Panc1 (cell line): ENCODE results near the gene CNTLN. TPM values are rescaled to one million over a fixed set of nuclear protein-coding genes. Genes with fewer than 3 reads are reported as not detected.

Experiments
- ATAC-seq: fragments of 200-7000 bp; cut with Tn5 transposase; 2 replicates; pipeline ENCODE4 v1.9.1; 2020; ENCODE audit warnings: mild to moderate bottlenecking, moderate library complexity
- BruUV-seq: library from RNA; stranded (reverse); fragments of 400-500 nt; replicated peaks from 2 replicates; lab custom pipeline; 2021; lab: Mats Ljungman, UMichigan
- CTCF ChIA-PET: fragments of 300-600 bp; sonication (Branson Sonifier 250); formaldehyde crosslinking; loops from one replicate; lab custom pipeline; 2022; ENCODE audit warnings: antibody characterized with exemption; lab: Charles Lee
- POLR2A ChIA-PET: fragments of 300-600 bp; sonication (Branson Sonifier 250); formaldehyde crosslinking; loops from one replicate; lab custom pipeline; 2022; ENCODE audit warnings: antibody characterized with exemption; lab: Charles Lee
- DNase-seq: peaks from one replicate; pipeline ENCODE4 v3.0.0-alpha.2; 2010; ENCODE audit warnings: low read depth, low spot score
- H3K27ac ChIP-seq: 2 replicates; pipeline ENCODE4 v1.5.1; 2011; ENCODE audit warnings: mild to moderate bottlenecking, low read length, inconsistent platforms
- H3K27me3 ChIP-seq: fragments of 200-500 bp; sonication (Bioruptor generic); 2 replicates; pipeline ENCODE4 v1.6.0; 2014; ENCODE audit warnings: low read length, inconsistent platforms; ENCODE audit not compliant: control insufficient read depth, insufficient read depth
- H3K36me3 ChIP-seq: fragments of 200-500 bp; sonication (Bioruptor generic); 2 replicates; pipeline ENCODE4 v1.5.1; 2014; ENCODE audit warnings: inconsistent platforms, mild to moderate bottlenecking, low read length, moderate library complexity; ENCODE audit not compliant: control insufficient read depth, insufficient read depth
- H3K4me1 ChIP-seq: 2 replicates; pipeline ENCODE4 v1.5.1; 2011; ENCODE audit warnings: inconsistent platforms, mild to moderate bottlenecking, low read length, moderate library complexity; ENCODE audit not compliant: control insufficient read depth, insufficient read depth
- H3K4me3 ChIP-seq, 2 experiments: 2 replicates each; pipeline ENCODE4 v1.5.1; 2011 to 2012; ENCODE audit warnings: low read depth in 2 of 2, low read length in 2 of 2, mild to moderate bottlenecking in 2 of 2, inconsistent platforms in 1 of 2, moderate library complexity in 1 of 2
- H3K9me3 ChIP-seq: fragments of 200-500 bp; sonication (Bioruptor generic); 2 replicates; pipeline ENCODE4 v1.5.1; 2014; ENCODE audit warnings: low read depth, mild to moderate bottlenecking, inconsistent platforms, low read length, moderate library complexity; ENCODE audit not compliant: control insufficient read depth, insufficient read depth
- CTCF ChIP-seq: fragments of 450-650 bp; IDR thresholded peaks from 2 replicates; pipeline ENCODE4 v1.5.1; 2017; ENCODE audit warnings: mild to moderate bottlenecking
- POLR2AphosphoS5 ChIP-seq: IDR thresholded peaks from 2 replicates; pipeline ENCODE4 v1.6.1; 2012; ENCODE audit warnings: mild to moderate bottlenecking, low read depth, low read length, moderate library complexity
- REST ChIP-seq, 2 experiments: IDR thresholded peaks; 2 replicates each; pipeline ENCODE4 v1.6.1; 2011 to 2012; ENCODE audit warnings: low read depth in 2 of 2, control low read depth in 1 of 2, low read length in 1 of 2, mild to moderate bottlenecking in 1 of 2, moderate library complexity in 1 of 2; ENCODE audit not compliant: insufficient read depth in 1 of 2
- SIN3A ChIP-seq: IDR thresholded peaks from 2 replicates; pipeline ENCODE4 v1.6.1; 2012; ENCODE audit warnings: low read depth, mild to moderate bottlenecking, low read length, moderate library complexity, borderline replicate concordance; ENCODE audit not compliant: insufficient read depth
- TCF7L2 ChIP-seq: IDR thresholded peaks from 2 replicates; pipeline ENCODE4 v1.6.1; 2011; ENCODE audit warnings: mild to moderate bottlenecking, low read depth, low read length, inconsistent platforms
- in situ Hi-C: cut with HindIII; loops from 2 replicates; pipeline ENCODE4 v1.10.0; 2016; ENCODE audit warnings: low sequenced_read_pairs, low pct_unique_long_range_greater_than_20kb
- intact Hi-C: fragments of 100-400 bp; cut with micrococcal nuclease; formaldehyde crosslinking; loops from one replicate; pipeline ENCODE4 v1.10.0; 2022; ENCODE audit not compliant: unreplicated experiment
- total RNA-seq: library from RNA; stranded (reverse); gene quantifications from one replicate; pipeline ENCODE4 v1.2.1, GENCODE V29; 2021; ENCODE audit not compliant: unreplicated experiment

The CNTLN gene
- total RNA-seq, 1 experiment from 2014 or later, result not detected

GRCh38 chr9:17481565-17481964 lies 346.7 kb downstream of the CNTLN start:
- Histone ChIP-seq H3K36me3 (no peaks in the 10 kb centered on the region), H3K27me3 (no peaks in the 10 kb centered on the region), H3K4me3 (no peak overlapping the region), H3K9me3 (no peaks in the 10 kb centered on the region), H3K27ac (no peak overlapping the region), H3K4me1 (no peaks in the 10 kb centered on the region)
- DNase-seq, result no peak
- TF ChIP-seq TCF7L2, result no peak
- no peak for TF ChIP-seq SIN3A
- BruUV-seq, result no TSS peak
- ATAC-seq, result no peak
- in situ Hi-C loops (no loop called here), intact Hi-C loops (no loop called here)
- ChIA-PET CTCF (no interaction called here), POLR2A (no interaction called here)

DNA sequence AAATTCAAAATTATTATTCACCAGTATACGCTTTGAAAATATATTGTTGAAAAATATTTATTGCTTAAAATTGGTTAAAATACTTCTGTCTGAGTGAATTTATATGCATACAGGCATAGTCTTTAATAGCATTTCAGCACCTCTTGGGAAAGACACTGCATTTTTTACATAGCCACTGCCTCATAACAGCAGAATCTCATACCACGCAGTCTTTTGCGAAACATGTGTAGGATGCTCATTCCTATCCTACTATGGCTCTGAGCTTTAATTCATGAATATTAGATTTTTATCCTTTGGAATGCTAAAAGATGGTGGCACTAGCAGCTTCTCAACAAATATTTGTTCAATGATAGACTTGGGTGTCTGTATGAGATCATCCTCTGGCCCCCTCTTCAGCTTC lies 350.1 kb downstream of the CNTLN start:
- CTCF ChIA-PET, result no interaction called here
- Histone ChIP-seq H3K4me1 (no peaks in the 10 kb centered on the region), H3K4me3 (no peak overlapping the region), H3K27ac (no peak overlapping the region), H3K36me3 (no peaks in the 10 kb centered on the region), H3K9me3 (no peaks in the 10 kb centered on the region), H3K27me3 (no peaks in the 10 kb centered on the region)
- DNase-seq, result no peak
- in situ Hi-C loops, result no loop called here
- intact Hi-C loops, result no loop called here
- BruUV-seq, result no TSS peak
- TF ChIP-seq TCF7L2 (no peak), POLR2AphosphoS5 (no peak), REST (IDR thresholded peaks at IDR 0.05; ENCODE audit: insufficient read depth in 1 of 2, low read depth in 2 of 2, low read length in 1 of 2) (no peak), SIN3A (no peak), CTCF (no peak)
- POLR2A ChIA-PET, result no interaction called here
- ATAC-seq, result no peak

GRCh38 chr9:17486396-17486795 lies 351.6 kb downstream of the CNTLN start:
- ATAC-seq (no peak), DNase-seq (no peak)
- no peak for TF ChIP-seq REST (IDR thresholded peaks at IDR 0.05; ENCODE audit: insufficient read depth in 1 of 2, low read depth in 2 of 2, low read length in 1 of 2)
- no peak for TF ChIP-seq CTCF
- TF ChIP-seq POLR2AphosphoS5, result no peak
- no peak for TF ChIP-seq SIN3A
- no peak for TF ChIP-seq TCF7L2
- Histone ChIP-seq H3K27me3 (no peaks in the 10 kb centered on the region), H3K9me3 (no peaks in the 10 kb centered on the region), H3K4me1 (no peaks in the 10 kb centered on the region), H3K27ac (no peak overlapping the region), H3K36me3 (no peaks in the 10 kb centered on the region), H3K4me3 (no peak overlapping the region)
- intact Hi-C loops, result no loop called here
- CTCF ChIA-PET, result no interaction called here
- POLR2A ChIA-PET, result no interaction called here
- in situ Hi-C loops, result no loop called here
- BruUV-seq, result no TSS peak
